ENCODE measurements around the gene MYO18B. TPM values are rescaled to one million over a fixed set of nuclear protein-coding genes. Genes with fewer than 3 reads are reported as not detected.
A peak's percentile ranks its signal among the peaks of the same experiment; 100 is the strongest.

Gene MYO18B
- total and polyA plus RNA-seq, 2 donors from 2014 or later: 0.19 to 0.41 TPM

DNA sequence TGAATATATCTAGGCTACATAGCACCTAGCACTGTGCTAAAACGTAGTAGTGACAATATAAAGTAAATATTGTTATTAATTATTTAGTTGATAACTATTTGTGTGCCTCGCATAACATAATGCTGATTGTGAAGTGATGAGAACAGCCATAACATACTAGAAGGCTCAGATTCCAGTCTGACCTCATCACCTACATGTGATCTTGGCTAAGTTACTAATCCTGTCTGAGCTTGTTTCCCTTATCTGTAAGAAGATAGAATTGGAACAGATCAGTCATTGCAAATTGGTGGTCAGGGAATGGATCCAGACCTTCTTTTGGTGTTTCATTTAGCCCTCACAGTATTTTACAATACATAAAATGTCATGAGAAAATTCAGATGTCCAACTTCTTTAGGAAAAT, 323.9 kb downstream of the MYO18B start:
- Histone ChIP-seq H3K9ac (ENCODE audit: low read length in 3 of 3) (no peak overlapping the region), H3K9me3 (ENCODE audit: control insufficient read depth in 2 of 3, insufficient read depth in 1 of 3, low read length in 3 of 3) (no peaks in the 10 kb centered on the region), H3K27me3 (ENCODE audit: control insufficient read depth, insufficient read depth, low read length) (no peaks in the 10 kb centered on the region), H3K4me1 (ENCODE audit: control insufficient read depth in 2 of 3, insufficient read depth in 2 of 3, low read depth in 1 of 3, low read length in 3 of 3) (no peaks in the 10 kb centered on the region), H3K27ac (ENCODE audit: low read depth in 2 of 2, low read length in 2 of 2) (no peak overlapping the region), H3K36me3 (ENCODE audit: control insufficient read depth in 2 of 3, insufficient read depth in 3 of 3, low read length in 3 of 3) (no peaks in the 10 kb centered on the region), H3K4me3 (ENCODE audit: low read length in 3 of 3) (no peak overlapping the region)
- TF ChIP-seq, protein P1, sequence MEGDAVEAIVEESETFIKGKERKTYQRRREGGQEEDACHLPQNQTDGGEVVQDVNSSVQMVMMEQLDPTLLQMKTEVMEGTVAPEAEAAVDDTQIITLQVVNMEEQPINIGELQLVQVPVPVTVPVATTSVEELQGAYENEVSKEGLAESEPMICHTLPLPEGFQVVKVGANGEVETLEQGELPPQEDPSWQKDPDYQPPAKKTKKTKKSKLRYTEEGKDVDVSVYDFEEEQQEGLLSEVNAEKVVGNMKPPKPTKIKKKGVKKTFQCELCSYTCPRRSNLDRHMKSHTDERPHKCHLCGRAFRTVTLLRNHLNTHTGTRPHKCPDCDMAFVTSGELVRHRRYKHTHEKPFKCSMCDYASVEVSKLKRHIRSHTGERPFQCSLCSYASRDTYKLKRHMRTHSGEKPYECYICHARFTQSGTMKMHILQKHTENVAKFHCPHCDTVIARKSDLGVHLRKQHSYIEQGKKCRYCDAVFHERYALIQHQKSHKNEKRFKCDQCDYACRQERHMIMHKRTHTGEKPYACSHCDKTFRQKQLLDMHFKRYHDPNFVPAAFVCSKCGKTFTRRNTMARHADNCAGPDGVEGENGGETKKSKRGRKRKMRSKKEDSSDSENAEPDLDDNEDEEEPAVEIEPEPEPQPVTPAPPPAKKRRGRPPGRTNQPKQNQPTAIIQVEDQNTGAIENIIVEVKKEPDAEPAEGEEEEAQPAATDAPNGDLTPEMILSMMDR (IDR thresholded peaks at IDR 0.05; ENCODE audit: borderline replicate concordance, extremely low read depth, insufficient read depth): no peak
- FAIRE-seq (no peak), DNase-seq (no peak)
- intact Hi-C loops (cut with DNase I): no loop called here

DNA sequence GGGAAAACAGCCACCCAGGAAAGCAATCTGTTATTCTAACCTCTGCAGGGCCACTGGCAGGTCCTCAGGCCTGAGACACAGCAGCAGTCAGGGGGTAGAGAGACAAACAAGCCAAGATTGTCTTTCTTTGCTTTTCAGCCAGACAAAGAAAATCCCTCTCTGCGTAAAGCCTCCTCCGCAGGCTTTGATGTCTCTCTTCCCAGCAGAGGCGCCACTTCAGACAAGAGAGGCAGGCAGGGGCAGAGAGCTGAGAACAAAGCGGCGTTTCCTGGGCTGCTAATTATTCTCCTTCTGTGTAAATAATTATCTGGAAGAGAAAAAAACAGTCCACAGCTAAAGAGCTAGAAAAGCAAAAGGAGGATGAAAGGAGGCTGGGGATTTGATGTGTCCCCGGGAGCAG, 324.5 kb downstream of the MYO18B start:
- DNase-seq: peak in 4 of 5 donors; percentile 36 to 73 (median 60)
- H3K36me3 ChIP-seq (ENCODE audit: control insufficient read depth in 2 of 3, insufficient read depth in 3 of 3, low read length in 3 of 3): no peaks in the 10 kb centered on the region
- TF ChIP-seq, protein P1 (IDR thresholded peaks at IDR 0.05; ENCODE audit: borderline replicate concordance, extremely low read depth, insufficient read depth): no peak
- peaks cover 0 to 3% (median 0%) of the 10 kb centered on the region in 3 donors for H3K9me3 ChIP-seq (ENCODE audit: control insufficient read depth in 2 of 3, insufficient read depth in 1 of 3, low read length in 3 of 3)
- H3K27me3 ChIP-seq (ENCODE audit: control insufficient read depth, insufficient read depth, low read length): no peaks in the 10 kb centered on the region
- no peaks in the 10 kb centered on the region for H3K4me1 ChIP-seq (ENCODE audit: control insufficient read depth in 2 of 3, insufficient read depth in 2 of 3, low read depth in 1 of 3, low read length in 3 of 3)
- H3K4me3 ChIP-seq (ENCODE audit: low read length in 3 of 3): no peak overlapping the region
- no peak for FAIRE-seq
- H3K27ac ChIP-seq (ENCODE audit: low read depth in 2 of 2, low read length in 2 of 2): no peak overlapping the region
- no peak overlapping the region for H3K9ac ChIP-seq (ENCODE audit: low read length in 3 of 3)
- intact Hi-C loops (cut with DNase I): no loop called here

DNA sequence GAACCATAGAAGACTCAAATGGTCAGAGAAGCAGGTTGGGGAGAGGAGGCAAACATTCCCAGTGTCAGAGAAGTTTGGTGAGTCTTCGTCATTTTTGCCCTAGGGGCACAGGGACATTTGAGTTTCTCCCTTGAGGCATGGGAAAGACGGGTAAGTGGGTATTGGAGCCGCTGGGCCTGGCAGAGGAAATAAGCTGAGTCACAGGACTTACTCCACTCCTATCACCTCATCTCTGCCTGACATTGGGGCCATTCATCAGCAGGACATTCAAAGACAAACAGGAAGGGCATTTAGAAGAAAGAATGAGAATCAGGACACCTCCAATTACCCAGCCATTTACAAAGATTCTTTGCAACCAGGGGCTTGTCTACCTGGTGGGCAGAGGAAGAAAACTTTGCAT, 326.6 kb downstream of the MYO18B start:
- TF ChIP-seq, protein P1 (IDR thresholded peaks at IDR 0.05; ENCODE audit: borderline replicate concordance, extremely low read depth, insufficient read depth): no peak
- Histone ChIP-seq H3K27me3 (ENCODE audit: control insufficient read depth, insufficient read depth, low read length) (no peaks in the 10 kb centered on the region), H3K27ac (ENCODE audit: low read depth in 2 of 2, low read length in 2 of 2) (no peak overlapping the region), H3K4me1 (ENCODE audit: control insufficient read depth in 2 of 3, insufficient read depth in 2 of 3, low read depth in 1 of 3, low read length in 3 of 3) (no peaks in the 10 kb centered on the region), H3K36me3 (ENCODE audit: control insufficient read depth in 2 of 3, insufficient read depth in 3 of 3, low read length in 3 of 3) (no peaks in the 10 kb centered on the region), H3K9ac (ENCODE audit: low read length in 3 of 3) (no peak overlapping the region), H3K9me3 (ENCODE audit: control insufficient read depth in 2 of 3, insufficient read depth in 1 of 3, low read length in 3 of 3) (peaks cover 0 to 3% (median 0%) of the 10 kb centered on the region in 3 donors), H3K4me3 (ENCODE audit: low read length in 3 of 3) (no peak overlapping the region)
- intact Hi-C loops (cut with DNase I): no loop called here
- DNase-seq: no peak
- no peak for FAIRE-seq

DNA sequence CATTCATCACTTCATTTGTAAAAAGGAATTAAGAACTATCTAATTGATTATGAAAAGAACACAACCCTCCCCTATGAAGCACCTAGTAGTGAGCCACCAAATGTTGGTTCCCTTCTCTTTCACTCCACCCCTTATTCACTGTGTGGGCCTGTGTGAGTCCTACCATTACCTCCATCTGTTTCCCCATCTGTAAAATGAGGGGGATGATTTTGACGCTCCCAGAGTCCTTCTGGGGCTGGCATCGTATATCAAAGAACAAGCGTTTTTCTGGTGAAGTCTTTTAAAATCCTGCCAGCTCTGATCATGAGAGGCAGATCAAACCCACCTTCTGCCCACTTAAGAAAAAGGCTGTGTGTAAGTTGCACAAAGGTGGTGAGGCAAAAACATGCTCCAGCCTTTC, 330.6 kb downstream of the MYO18B start:
- Histone ChIP-seq H3K9ac (ENCODE audit: low read length in 3 of 3) (no peak overlapping the region), H3K9me3 (ENCODE audit: control insufficient read depth in 2 of 3, insufficient read depth in 1 of 3, low read length in 3 of 3) (peaks cover 0 to 3% (median 0%) of the 10 kb centered on the region in 3 donors), H3K27me3 (ENCODE audit: control insufficient read depth, insufficient read depth, low read length) (no peaks in the 10 kb centered on the region), H3K4me1 (ENCODE audit: control insufficient read depth in 2 of 3, insufficient read depth in 2 of 3, low read depth in 1 of 3, low read length in 3 of 3) (no peaks in the 10 kb centered on the region), H3K4me3 (ENCODE audit: low read length in 3 of 3) (no peak overlapping the region), H3K36me3 (ENCODE audit: control insufficient read depth in 2 of 3, insufficient read depth in 3 of 3, low read length in 3 of 3) (no peaks in the 10 kb centered on the region), H3K27ac (ENCODE audit: low read depth in 2 of 2, low read length in 2 of 2) (no peak overlapping the region)
- FAIRE-seq (no peak), DNase-seq (no peak)
- TF ChIP-seq, protein P1 (IDR thresholded peaks at IDR 0.05; ENCODE audit: borderline replicate concordance, extremely low read depth, insufficient read depth): no peak
- intact Hi-C loops (cut with DNase I): no loop called here
